ENCODE data around the gene CLIC1.

- TF ChIP-seq CEBPB (IDR thresholded peaks at IDR 0.05): no peak
- TF ChIP-seq TCF12 (IDR thresholded peaks at IDR 0.05; ENCODE audit: low read depth): no peak
- TF ChIP-seq, protein P1, sequence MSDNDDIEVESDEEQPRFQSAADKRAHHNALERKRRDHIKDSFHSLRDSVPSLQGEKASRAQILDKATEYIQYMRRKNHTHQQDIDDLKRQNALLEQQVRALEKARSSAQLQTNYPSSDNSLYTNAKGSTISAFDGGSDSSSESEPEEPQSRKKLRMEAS (IDR thresholded peaks at IDR 0.05): no peak
- TF ChIP-seq, protein P2, sequence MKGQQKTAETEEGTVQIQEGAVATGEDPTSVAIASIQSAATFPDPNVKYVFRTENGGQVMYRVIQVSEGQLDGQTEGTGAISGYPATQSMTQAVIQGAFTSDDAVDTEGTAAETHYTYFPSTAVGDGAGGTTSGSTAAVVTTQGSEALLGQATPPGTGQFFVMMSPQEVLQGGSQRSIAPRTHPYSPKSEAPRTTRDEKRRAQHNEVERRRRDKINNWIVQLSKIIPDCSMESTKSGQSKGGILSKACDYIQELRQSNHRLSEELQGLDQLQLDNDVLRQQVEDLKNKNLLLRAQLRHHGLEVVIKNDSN (IDR thresholded peaks at IDR 0.05): no peak
- TF ChIP-seq RAD21 (IDR thresholded peaks at IDR 0.05; ENCODE audit: low read depth): no peak
These were observed 16.5 kb upstream of the CLIC1 start for GRCh38 chr6:31752739-31753319.
